Measurements from ENCODE around the gene MPRIP.
"Not testable (repeated sequence)": the region's sequence is repeated elsewhere in the genome, so short reads cannot be mapped to it uniquely, and the experiment has no call there.

- TF ChIP-seq CTCF (IDR thresholded peaks at IDR 0.05); IRF2 (CRISPR knock-in tag; IDR thresholded peaks at IDR 0.05; ENCODE audit: borderline replicate concordance, low read depth); SMAD4 (CRISPR knock-in tag; IDR thresholded peaks at IDR 0.05): not testable (repeated sequence)
Measured at GRCh38 chr17:17011043-17011907, 31.0 kb upstream of the MPRIP start.
